Adrenal gland (tissue), 5 donors: ENCODE results near the gene BCL11A.

Experiments used
- POLR2A ChIP-seq, 2 donors: fragments of 450-650 bp; IDR thresholded peaks; one replicate each; pipeline ENCODE4 v1.6.1; 2017; ENCODE audit warnings: antibody characterized with exemption in 2 of 2, mild to moderate bottlenecking in 2 of 2, moderate library complexity in 1 of 2
- TF ChIP-seq, protein P1 (sequence below), 6 experiments: fragments of 450-650 bp in 4 of 6; fragments of 200-600 bp in 2 of 6; sonication (generic) in 1 of 6; IDR thresholded peaks; 1 replicate in 5 of 6; 2 replicates in 1 of 6; pipeline versions ENCODE4 v1.5.1 to v1.8.0; 2016 to 2021; ENCODE audit warnings: antibody characterized with exemption in 6 of 6, mild to moderate bottlenecking in 2 of 6, moderate library complexity in 1 of 6
- donor health status: DM: no; HTN: no; CAD: no.

DNA sequence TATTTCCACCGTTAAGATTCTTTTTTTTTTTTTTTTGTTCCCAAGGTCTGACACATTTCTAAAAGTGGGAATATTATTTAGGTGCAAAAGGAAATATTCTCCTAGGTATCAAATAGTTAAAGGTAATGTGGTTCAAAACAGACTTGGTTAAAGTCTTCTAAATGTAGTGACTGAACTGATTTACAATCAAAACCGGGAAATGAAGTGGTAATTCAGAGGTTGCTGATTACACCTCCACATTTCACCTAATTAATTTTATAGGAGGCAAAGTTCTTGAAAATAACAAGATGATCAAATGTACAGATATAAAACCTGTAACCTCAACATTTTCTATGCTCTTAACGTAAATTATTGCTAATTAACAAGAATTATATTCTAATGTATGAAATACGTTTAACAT lies 5.1 kb downstream of the BCL11A start:
- TF ChIP-seq, protein P1, sequence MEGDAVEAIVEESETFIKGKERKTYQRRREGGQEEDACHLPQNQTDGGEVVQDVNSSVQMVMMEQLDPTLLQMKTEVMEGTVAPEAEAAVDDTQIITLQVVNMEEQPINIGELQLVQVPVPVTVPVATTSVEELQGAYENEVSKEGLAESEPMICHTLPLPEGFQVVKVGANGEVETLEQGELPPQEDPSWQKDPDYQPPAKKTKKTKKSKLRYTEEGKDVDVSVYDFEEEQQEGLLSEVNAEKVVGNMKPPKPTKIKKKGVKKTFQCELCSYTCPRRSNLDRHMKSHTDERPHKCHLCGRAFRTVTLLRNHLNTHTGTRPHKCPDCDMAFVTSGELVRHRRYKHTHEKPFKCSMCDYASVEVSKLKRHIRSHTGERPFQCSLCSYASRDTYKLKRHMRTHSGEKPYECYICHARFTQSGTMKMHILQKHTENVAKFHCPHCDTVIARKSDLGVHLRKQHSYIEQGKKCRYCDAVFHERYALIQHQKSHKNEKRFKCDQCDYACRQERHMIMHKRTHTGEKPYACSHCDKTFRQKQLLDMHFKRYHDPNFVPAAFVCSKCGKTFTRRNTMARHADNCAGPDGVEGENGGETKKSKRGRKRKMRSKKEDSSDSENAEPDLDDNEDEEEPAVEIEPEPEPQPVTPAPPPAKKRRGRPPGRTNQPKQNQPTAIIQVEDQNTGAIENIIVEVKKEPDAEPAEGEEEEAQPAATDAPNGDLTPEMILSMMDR (IDR thresholded peaks at IDR 0.05), result no peak
- TF ChIP-seq POLR2A (IDR thresholded peaks at IDR 0.05), result no peak
